LHCN-M2 (cell line): ENCODE data around the gene ITK. TPM values are rescaled to one million over a fixed set of nuclear protein-coding genes. Genes with fewer than 3 reads are reported as not detected.

Experiments
- DNase-seq: peaks from one replicate; pipeline ENCODE4 v3.0.0-alpha.2; 2012; ENCODE audit warnings: low read depth
- total RNA-seq: library from RNA; depleted of rRNA; stranded (reverse); fragments of >200 nt; gene quantifications from 2 replicates; pipeline ENCODE4 v1.2.3, GENCODE V29; 2014

The ITK gene
- total RNA-seq, 1 experiment from 2014 or later: 0.06 TPM

DNA sequence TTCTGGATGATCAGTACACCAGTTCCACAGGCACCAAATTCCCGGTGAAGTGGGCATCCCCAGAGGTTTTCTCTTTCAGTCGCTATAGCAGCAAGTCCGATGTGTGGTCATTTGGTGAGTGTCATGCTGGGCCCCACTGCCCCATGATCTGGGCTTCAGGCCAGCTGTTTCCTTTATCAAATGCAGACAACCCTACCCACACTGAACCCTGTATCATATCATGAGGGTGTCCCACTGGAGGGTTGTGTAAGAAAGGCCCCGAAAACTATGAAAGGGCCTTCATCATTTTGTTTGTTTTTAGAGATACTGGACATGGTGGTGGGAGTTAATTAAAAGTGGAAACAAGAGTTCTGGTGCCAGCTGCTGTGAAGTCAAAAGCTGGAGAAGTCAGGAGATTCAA is 65.2 kb downstream of the ITK start:
- DNase-seq: no peak

DNA sequence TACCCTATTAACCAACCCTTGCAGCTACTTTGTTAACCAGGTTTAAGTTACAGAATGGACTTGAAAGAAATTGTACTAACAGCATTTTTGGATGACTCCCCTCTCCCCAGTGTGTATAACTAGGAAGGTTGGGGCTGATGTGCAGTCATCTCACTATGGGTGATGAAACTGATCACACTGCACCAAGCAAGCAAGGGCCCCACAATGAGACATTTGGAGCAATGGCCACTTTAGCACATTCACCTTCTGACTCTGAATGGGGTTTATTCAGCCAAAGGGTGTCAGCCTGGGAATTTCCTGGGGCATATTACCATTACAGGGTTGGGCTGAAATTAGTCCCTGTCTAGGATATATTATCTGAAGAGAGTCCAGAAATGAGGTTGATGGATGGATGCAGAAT is 66.6 kb downstream of the ITK start:
- no peak for DNase-seq

DNA sequence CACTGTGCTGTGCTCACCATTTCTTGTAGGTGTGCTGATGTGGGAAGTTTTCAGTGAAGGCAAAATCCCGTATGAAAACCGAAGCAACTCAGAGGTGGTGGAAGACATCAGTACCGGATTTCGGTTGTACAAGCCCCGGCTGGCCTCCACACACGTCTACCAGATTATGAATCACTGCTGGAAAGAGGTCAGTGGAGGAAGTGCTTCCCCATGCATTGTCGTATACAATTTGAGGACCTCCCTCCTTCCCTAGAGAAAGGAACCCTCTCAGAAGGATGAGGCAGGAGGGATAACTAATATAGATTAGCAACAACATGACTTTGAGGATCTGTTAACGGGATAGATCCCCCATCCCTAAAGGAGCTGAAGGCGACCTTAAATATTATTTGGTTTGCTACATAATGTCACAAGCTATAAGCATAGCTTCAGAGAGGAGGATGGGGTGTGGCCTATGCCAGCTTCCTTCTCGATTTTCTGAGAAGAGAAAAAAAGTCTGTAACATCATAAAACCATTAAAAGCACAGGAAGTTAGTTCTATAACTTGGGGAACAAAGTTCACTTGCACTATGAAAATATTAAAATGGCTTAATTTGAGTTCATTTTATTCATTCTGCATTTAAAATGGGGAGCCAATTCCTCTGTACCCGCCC is 68.3 kb downstream of the ITK start:
- DNase-seq: no peak

DNA sequence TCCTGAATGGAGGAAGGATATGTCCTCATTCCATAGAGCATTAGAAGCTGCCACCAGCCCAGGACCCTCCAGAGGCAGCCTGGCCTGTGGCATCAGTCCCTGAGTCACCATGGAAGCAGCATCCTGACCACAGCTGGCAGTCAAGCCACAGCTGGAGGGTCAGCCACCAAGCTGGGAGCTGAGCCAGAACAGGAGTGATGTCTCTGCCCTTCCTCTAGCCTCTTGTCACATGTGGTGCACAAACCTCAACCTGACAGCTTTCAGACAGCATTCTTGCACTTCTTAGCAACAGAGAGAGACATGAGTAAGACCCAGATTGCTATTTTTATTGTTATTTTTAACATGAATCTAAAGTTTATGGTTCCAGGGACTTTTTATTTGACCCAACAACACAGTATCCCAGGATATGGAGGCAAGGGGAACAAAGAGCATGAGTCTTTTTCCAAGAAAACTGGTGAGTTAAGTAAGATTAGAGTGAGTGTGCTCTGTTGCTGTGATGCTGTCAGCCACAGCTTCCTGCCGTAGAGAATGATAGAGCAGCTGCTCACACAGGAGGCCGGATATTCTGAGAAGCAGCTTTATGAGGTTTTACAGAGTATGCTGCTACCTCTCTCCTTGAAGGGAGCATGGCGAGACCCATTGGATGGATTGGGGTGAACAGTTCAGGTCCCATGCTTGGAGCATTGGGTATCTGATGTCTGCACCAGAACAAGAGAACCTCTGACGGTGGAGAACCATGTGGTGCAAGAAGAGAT is 72.2 kb downstream of the ITK start:
- DNase-seq: peak; percentile 84

DNA sequence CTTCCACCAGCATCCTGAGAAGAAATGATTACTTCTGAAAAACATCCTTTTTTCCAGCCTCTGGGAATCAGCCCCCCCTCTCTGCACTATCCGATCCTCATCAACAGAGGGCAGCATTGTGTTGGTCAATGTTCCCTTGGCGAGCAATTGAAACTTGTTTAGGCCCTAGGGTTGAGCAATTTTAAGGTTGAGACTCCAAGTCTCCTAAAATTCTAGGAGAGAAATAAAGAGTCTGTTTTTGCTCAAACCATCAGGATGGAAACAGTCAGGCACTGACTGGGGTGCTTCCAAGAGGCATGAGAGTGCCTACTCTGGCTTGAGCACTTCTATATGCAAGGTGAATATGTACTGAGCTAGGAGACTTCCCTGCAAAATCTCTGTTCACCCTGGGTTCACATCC is 72.9 kb downstream of the ITK start:
- DNase-seq: peak; percentile 45

GRCh38 chr5:157258450-157258849 is 77.8 kb downstream of the ITK start:
- DNase-seq: no peak

GRCh38 chr5:157259699-157260098 is 79.1 kb downstream of the ITK start:
- DNase-seq: no peak

- DNase-seq: no peak
Observed at GRCh38 chr5:157263496-157264090, 83.0 kb downstream of the ITK start.

DNA sequence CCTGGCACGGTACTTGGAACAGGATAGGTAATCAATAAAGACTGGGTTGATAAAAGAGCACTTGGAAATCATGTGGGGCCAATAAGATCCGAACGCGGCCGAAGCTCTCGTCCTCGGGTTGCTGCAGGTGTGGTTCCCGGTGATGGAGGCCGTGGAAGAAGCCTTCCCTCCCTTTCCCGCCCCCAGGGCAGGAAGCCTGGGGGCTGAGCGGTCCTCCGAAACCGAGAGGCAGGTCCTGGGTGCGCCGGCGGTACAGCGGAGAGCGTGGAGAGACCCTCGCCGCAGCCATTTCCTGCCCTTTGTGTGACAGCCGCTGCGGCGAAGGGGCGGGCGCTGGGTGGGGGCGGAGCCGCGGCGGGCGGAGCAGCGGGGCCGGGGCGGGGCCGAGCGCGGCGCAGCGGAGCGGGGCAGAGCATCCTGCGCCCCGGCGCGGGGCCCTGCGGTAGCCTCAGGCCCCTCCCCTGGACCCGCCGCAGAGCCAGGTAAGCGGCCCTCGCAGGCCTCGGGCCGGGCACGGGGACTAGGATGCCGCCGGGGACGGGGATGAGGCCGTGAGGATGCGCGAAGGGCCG is 85.2 kb downstream of the ITK start, which contains the start of gene CYFIP2:
CYFIP2 (plus strand) TSS at position 410 of the 572 bp plus-strand sequence. CDS start 19,239 bp downstream, outside the sequence.
- DNase-seq: no peak

DNA sequence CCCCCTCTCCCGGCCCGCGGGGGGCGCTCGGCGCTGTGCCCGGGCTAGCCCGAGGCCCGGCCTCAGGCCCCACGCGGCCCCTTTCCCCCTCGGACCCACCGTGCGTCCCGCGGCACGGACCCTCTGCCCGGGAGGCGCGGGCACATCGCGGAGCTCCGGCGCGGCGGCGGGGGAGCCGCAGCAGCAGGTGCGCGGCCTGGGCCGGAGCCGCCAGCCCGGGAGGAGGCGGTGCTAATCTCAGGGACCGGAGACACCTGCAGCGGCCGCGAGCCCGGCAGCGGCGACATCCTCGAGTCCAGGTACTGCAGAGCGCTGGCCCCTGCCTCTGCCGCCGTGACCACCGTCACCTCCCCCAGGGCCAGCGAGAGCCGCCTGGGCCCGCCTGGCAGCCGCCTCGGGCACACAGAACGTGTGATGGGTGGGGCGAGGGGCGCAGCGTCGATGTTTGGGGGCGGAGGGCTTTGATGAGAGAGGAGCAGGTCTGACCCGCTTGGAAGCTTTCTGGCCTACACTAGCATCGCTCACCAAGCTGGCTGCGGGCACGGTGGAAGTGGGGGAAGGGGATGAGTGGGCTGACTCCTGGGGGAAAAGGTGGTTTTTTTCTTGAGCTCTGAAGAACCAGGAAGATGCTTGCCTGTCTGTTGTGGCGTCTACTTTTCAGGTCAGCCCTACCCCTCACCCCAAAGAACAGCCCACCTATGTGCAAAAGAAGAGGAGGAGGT is 85.8 kb downstream of the ITK start:
- DNase-seq: no peak

DNA sequence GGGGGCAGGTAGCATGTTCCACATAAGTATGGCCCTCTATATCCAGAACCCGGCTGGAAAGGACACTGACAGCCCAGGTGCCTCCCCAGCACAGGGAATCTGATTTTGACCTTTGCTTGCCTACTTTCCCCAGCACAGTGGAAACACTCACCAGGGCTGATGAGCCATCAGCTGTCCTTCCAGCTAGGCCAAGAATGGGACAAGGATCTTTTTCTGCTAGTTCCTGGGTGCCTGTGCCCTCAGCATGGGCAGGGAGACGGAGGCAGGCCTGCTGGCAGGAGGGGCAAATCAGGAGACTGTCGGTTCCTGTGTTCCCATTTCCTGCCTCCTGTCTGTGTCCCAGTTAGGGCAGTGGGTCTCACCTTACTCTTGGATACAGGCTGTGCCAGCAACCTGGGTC is 86.4 kb downstream of the ITK start:
- no peak for DNase-seq

- no peak for DNase-seq
Observed at GRCh38 chr5:157267761-157268480, 87.3 kb downstream of the ITK start.

DNA sequence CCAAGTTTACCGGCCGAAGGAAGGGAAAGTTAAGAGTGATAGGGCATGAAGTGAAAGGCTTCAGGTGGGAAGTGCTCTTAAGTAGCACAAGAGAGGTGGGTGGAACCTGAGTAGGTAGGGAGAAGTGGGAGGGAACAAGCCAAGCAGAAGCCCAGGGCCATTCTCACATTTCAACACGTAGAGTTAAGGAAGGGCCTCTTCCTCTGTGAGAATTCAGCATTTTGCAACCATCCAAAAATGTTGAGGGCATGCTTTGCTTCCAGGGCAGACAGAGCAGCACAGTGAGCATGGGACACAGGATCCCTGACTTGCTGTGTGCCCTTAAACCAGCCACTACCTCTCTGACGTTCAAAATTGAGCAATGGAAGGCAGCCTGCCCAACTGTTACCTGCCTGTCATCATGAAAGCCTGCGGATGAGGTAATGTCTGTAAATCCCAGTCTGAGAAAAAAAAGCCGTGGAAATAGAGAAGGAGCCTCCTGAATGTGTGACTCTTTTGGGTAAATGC is 88.6 kb downstream of the ITK start:
- no peak for DNase-seq

- no peak for DNase-seq
Observed at GRCh38 chr5:157269761-157270272, 89.2 kb downstream of the ITK start.

DNA sequence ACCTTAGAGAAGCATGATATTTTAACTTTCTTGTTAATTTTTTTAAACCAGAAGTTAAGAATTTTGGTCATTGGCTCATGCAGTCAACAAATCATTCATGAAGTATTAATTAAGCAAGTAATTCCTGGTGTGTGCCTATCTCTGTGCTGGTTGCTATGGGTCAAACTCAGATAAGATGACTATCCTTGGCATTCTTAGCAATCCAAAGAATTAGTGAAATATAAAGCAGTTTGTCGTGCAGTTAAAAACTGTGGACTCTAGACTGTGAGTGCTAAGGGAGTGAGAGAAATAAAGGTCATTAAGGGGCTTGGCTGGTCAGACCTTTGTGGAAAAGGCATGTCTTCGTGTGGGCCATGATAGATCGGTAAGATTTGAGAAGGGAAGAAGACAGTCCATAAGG is 90.1 kb downstream of the ITK start:
- DNase-seq: no peak

GRCh38 chr5:157271740-157272271 is 91.2 kb downstream of the ITK start:
- no peak for DNase-seq

GRCh38 chr5:157273131-157273556 is 92.5 kb downstream of the ITK start:
- no peak for DNase-seq

DNA sequence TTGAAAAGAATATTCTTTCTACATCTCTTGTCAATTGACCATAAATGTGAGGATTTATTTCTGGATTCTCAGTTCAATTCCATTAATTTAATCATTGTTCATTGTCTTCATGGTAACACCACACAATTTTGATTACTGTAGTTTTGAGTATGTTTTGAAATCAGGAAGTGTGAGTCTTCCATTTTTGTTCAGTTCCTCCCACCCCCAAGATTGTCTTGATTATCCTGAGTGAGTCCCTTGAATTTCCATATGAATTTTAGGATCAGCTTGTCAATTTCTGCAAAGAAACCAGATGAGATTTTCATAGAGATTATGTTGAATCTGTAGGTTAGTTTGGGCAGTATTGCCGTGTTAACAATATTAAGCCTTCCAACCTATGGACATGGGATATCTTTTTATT is 94.8 kb downstream of the ITK start:
- DNase-seq: no peak

DNA sequence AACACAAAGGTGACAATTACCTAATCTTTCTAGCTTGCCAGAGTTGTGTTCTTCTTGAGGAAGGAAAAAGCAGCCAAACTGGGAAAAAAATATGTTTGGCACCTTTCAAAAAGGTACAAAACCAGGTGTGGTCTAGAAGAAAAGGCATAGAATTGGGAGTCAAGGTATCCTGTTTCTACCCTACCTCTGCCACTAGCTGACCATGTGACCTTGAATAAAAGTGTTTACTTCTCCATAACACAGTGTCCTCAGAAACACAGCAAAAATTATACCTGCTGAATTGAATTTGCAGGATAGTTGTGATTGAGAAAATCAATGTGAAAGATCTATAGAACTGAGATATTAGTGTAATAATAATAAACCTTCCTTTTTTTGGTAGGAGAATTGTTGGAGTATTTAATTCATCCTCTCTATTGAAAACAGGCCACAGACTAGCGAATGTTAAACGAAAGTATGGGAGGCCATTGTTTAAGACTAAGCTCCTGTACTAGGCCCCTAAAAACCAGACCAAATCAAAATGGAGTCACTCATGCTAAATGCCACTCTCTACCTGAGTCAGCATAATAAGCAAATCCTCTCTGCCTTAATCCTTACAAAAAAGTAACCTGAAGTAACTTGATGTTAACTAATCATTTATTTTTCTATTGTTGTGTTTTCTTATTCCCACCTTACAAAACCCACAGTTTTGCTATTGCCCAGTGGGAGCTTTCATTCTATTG is 97.8 kb downstream of the ITK start:
- no peak for DNase-seq
